T-helper 22 cell (primary cell): Measurements from ENCODE around the gene ADAMTSL3.

Experiments used
- DNase-seq: peaks from one replicate; pipeline ENCODE4 v3.0.0-alpha.2; 2020; ENCODE audit warnings: low read depth

ADAMTSL3 gene

GRCh38 chr15:83818591-83818990 is 164.7 kb downstream of the ADAMTSL3 start:
- DNase-seq = no peak

GRCh38 chr15:83830381-83830780 is 176.5 kb downstream of the ADAMTSL3 start:
- DNase-seq = no peak

GRCh38 chr15:83833569-83833968 is 179.6 kb downstream of the ADAMTSL3 start:
- no peak for DNase-seq

GRCh38 chr15:83835479-83835878 is 181.6 kb downstream of the ADAMTSL3 start:
- DNase-seq = no peak

GRCh38 chr15:83837945-83838571 is 184.1 kb downstream of the ADAMTSL3 start:
- no peak for DNase-seq

GRCh38 chr15:83838763-83839162 is 184.8 kb downstream of the ADAMTSL3 start:
- DNase-seq = no peak

- DNase-seq = no peak
These were observed 188.4 kb downstream of the ADAMTSL3 start for GRCh38 chr15:83842281-83842680.

- no peak for DNase-seq
These were observed 189.5 kb downstream of the ADAMTSL3 start for GRCh38 chr15:83843471-83843871.

- no peak for DNase-seq
These were observed 190.8 kb downstream of the ADAMTSL3 start for GRCh38 chr15:83844742-83845141.

GRCh38 chr15:83845230-83845629 is 191.3 kb downstream of the ADAMTSL3 start:
- no peak for DNase-seq

- DNase-seq = no peak
These were observed 192.9 kb downstream of the ADAMTSL3 start for GRCh38 chr15:83846847-83847246.

GRCh38 chr15:83848315-83849050 is 194.6 kb downstream of the ADAMTSL3 start:
- no peak for DNase-seq

GRCh38 chr15:83850015-83850414 is 196.1 kb downstream of the ADAMTSL3 start:
- DNase-seq = no peak

GRCh38 chr15:83850501-83851245 is 196.8 kb downstream of the ADAMTSL3 start:
- DNase-seq = no peak

GRCh38 chr15:83853232-83853631 is 199.3 kb downstream of the ADAMTSL3 start:
- DNase-seq = no peak

GRCh38 chr15:83854321-83854720 is 200.4 kb downstream of the ADAMTSL3 start:
- no peak for DNase-seq

GRCh38 chr15:83854950-83855707 is 201.2 kb downstream of the ADAMTSL3 start:
- DNase-seq = no peak

GRCh38 chr15:83855956-83856355 is 202.0 kb downstream of the ADAMTSL3 start:
- DNase-seq = no peak

GRCh38 chr15:83858820-83859505 is 205.0 kb downstream of the ADAMTSL3 start:
- DNase-seq = no peak

- no peak for DNase-seq
These were observed 212.8 kb downstream of the ADAMTSL3 start for GRCh38 chr15:83866692-83867091.

- no peak for DNase-seq
These were observed 215.4 kb downstream of the ADAMTSL3 start for GRCh38 chr15:83869341-83869740.
